Endometrial microvascular endothelial cells (primary cell): ENCODE data around the gene PPP1R15A. TPM values are rescaled to one million over a fixed set of nuclear protein-coding genes. Genes with fewer than 3 reads are reported as not detected.

Experiments used
- in situ Hi-C: cut with HindIII; loops from 2 replicates; pipeline ENCODE4 v1.10.0; 2017; ENCODE audit warnings: low sequenced_read_pairs, low pct_unique_long_range_greater_than_20kb; ENCODE audit errors: inconsistent ontology term
- total RNA-seq: library from RNA; depleted of rRNA; stranded (reverse); fragments of >200 nt; gene quantifications from one replicate; pipeline ENCODE4 v1.2.3, GENCODE V29; 2015; ENCODE audit errors: inconsistent ontology term

PPP1R15A gene
- total RNA-seq = 56.0 TPM

DNA sequence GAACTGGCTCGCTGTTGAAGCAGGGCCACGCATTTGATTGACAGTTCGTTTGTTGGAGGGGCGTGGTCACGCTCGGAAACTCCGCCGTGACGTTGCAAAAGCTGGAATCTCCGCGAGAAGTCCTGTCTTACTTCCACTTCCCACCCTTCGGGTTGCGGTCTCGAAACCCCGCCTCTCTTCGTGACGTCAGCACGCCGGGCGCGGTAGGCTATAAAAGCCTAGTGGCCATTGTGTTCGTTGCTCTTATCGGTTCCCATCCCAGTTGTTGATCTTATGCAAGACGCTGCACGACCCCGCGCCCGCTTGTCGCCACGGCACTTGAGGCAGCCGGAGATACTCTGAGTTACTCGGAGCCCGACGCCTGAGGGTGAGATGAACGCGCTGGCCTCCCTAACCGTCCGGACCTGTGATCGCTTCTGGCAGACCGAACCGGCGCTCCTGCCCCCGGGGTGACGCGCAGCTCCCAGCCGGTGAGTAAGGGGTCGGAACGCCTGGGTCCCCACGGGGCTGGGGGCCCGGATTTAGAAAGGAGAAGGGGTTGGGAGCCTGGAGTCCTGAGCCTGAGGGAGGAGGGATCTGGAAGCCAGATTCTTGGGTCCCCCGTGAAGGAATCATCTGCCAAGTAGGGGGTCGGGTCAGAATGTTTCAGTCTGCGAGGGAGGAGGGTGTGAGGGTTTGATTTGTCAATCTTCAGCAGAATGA is at the start of gene PPP1R15A:
PPP1R15A (plus strand) TSS at position 240 of the 702 bp plus-strand sequence. CDS start 813 bp downstream, outside the sequence.
- in situ Hi-C loops = no loop called here

DNA sequence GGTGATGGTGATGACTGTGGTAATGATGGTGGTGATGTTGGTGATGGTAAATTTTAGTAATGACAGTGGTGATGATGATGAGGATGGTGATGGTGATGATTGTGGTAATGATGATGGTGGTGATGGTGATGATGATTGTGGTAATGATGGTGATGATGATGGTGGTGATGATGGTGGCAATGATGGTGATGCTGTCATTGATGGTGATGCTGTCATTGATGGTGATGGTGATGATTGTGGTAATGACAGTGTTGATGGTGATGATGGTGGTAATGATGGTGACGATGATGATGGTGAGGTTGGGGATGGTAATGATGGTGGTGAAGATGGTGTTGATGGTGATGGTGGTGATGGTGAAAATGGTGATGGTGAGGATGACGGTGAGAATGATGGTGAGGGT is 49.7 kb upstream of the PPP1R15A start:
- in situ Hi-C loops = no loop called here

DNA sequence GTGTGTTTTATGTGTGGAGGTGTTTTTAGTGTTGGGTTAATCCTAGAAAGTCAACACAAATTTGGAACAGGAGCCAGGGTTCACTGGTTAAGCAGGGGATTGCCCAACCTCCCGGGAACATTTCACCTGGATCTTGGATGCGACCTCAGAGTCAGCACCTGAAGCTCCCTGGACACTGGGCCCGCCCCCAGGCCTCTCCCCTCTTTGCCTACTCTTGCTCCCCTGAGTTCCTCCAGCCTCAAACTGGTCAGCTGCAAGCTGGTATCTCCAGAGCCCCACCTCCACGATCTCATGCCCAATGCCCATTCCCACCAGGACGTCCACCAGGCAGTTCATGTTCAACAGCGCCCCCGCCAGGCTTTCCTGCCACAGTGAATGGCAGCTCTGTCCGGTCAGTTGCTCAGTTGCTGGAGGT is 45.6 kb upstream of the PPP1R15A start:
- in situ Hi-C loops = no loop called here

DNA sequence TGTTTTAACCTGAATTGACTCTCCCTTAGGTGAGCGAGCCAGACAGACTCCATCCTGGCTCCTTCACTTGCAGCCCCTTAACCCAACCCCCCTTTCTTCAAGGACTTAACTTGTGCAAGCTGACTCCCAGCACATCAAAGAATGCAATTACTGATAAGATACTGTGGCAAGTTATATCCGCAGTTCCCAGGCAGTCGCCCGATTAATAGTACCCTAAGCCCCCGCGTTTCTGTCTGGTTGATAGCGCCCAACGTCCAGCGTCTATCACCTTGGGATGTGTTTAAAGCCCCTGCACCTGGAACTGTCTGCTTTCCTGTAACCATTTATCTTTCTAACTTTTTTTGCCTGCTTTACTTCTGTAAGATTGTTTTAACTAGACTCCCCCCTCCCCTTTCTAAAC is 42.1 kb upstream of the PPP1R15A start:
- in situ Hi-C loops = no loop called here

DNA sequence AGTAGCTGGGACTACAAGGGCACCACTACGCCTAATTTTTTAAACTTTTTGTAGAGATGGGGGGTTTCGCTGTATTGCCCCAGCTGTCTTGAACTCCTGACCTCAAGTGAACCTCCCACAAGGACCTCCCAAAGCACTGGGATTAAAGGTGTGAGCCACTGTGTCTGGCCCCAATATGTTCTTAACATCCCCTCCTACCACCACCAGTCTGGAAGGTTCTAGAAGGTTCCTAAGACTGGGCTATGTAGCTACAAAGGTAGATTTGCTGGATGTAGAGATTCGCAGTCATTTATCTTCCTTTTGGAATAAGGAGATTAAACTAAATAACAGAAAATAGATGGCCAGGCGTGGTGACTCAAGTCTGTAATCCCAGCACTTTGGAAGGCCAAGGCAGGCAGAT is 41.3 kb upstream of the PPP1R15A start:
- in situ Hi-C loops = no loop called here

DNA sequence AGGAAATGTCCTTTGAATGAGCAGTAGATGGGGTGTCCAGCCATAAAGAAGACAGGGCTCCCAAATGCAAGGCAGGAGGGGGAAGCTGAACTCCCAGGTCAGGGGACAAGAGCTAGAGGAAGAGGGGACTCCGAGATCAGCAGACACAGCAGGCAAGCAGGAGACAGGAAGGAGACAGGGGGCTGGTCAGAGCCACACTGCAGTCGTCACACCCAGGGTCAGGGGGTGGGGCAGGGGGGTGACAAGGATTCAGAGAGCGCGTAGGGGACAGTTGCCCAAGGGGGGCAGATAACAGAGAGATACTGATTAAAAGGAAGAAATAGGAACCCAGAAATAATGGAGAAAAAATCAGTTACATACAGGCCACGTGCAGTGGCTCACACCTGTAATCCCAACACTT is 39.2 kb upstream of the PPP1R15A start:
- in situ Hi-C loops = no loop called here

DNA sequence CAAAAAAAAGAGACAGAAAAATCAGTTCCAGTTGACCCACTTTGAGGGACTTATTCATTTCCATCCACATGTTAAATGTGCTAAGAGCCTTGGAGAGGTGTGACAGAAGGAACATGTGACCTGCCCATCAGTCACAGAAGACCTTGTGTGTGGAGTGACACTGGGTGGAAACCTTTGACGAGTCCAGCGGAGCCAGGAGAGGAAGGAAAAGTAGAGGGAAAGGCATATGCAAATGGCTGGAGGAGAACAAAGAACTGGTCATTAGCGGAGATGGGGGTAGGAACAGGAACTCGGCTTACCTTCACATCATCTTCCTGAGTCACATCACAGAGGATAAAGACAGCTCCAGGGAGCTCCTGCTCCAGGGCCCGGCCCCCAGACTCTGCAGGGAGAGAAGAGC is 38.2 kb upstream of the PPP1R15A start:
- in situ Hi-C loops = no loop called here

DNA sequence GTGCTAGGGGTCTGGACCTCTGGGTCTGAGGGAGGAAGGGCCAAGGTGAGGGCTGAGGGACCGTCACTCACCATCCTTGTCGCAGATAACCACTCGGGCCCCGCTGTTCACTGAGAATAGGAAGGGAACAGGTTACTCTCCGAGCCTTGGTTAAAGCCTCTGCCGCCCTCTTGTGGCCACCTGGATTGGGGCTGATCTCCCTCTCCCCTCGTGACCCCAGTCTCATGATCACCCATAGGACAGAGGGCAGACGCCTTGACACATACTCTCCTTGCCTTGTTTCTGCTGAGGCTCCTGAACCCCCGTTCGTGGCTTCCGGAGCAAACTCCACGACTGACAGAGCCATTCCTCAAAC is 36.5 kb upstream of the PPP1R15A start:
- in situ Hi-C loops = no loop called here

DNA sequence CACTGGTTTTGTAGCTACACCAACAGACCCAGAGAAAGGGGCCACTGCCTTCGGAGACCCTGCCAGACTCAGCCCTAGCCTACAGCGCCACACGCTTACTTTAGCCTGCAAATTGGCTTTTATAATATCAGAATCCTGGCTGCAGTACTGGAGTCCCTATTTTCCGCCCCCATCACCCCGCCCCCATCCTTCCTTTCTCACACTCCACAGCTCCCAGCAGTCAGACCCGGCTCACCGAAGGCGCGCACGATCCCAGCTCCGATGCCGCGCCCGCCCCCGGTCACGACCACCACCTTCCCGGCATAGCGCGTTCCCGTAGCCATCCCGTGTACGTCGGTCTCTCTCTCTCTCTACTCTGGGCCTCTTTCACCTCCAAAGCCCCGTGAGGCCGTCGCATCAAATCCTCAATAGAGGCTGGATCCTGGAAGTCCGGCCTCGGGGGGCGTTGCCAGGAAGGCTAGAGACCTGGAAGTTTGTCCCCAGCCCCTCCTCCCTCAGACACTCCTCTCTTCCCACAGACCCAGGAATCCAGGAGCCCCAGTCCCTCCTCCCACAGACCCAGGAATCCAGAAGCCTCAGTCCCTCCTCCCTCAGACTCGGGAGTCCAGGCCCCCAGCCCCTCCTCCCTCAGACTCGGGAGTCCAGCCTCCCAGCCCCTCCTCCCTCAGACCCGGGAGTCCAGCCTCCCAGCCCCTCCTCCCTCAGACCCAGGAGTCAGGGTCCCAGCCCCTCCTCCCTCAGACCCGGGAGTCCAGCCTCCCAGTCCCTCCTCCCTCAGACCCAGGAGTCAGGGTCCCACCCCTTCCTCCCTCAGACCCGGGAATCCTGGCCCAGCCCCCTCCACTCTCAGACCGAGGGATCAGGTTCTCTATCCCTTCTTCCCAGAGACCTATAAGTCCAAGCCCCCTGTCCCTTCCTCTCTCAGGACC is 35.9 kb upstream of the PPP1R15A start, which contains the start of gene HSD17B14:
HSD17B14 (minus strand) TSS at position 403 of the 929 bp plus-strand sequence; CDS start at position 323, 80 bp downstream.
- in situ Hi-C loops = no loop called here

DNA sequence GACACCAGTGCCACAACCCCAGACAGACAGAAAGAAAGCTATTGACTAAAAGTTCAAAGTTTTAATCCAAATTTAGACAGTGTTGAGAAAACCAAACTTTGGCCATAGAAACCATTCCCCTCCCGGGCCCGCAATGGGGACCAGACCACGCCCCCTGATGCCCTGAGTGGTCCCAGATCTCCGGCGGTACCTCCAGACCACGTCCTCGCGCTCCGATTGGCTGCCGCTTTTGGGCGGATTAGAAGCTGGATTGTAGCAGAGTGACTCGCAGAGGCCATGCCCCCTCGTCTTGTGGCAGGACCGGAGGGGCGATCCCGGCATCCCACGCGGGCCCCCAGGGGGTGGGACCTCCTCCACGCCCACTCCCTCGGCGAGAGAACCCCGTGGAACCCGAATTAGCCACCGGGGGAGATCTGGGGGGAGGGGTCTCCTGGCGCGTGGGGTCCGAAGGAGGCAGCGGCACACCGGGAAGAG is 35.1 kb upstream of the PPP1R15A start:
- in situ Hi-C loops = no loop called here

DNA sequence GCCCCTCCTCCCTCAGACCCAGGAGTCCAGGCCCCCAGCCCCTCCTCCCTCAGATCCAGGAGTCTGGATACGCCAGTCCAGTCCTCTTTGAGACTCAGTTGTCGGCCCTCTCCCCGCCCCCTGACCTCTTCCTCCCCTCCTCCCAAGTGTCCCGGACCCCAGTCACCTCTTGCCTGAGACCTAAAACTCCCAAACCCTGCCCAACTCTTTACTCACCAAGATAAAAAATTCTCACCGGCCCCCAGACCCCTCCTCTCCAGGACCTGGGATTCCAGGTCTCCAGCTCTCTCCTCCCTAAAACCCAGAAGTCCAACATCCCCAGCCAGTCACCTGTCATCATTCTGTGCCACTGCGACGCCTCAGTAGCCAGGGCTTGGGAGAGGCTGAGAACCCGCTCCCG is 34.5 kb upstream of the PPP1R15A start:
- in situ Hi-C loops = no loop called here

DNA sequence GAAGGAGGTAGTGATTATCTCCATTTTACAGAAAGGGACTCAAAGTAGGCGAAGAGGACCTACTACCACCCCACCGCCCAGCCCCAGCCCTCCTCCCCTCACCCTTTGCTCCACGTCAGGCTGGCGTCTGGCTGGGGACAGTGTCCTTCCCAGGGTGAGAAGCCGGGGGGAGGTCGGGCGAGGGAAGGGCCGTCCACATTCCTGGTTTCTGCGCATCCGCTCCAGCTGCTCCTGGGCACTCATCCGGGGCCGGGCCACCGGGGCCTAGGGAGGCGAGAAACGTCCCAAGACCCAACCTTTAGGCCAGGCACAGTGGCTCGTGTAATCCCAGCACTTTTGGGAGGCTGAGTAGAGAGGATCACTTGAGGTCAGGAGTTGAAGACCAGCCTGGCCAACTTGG is 31.2 kb upstream of the PPP1R15A start:
- in situ Hi-C loops = loop anchor here (10.0 kb wide), 1 partner anchor 46 kb away; no protein-coding TSS in a partner anchor

DNA sequence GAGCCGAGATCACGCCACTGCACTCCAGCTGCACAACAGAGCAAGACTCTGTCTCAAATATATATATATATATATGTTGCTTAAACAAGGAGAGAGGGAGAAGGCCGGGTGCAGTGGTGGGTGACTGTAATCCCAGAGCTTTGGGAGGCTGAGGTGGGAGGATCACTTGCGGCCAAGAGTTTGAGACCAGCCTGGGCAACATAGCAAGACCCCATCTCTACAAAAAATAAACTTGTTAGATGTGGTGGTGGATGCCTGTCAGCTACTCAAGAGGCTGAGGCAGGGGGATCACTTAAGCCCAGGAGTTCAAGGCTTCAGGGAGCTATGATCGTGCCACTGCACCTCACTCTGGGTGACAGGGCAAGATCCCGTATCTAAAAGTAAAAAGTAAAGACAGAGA is 30.6 kb upstream of the PPP1R15A start:
- in situ Hi-C loops = loop anchor here (10.0 kb wide), 1 partner anchor 47 kb away; no protein-coding TSS in a partner anchor

DNA sequence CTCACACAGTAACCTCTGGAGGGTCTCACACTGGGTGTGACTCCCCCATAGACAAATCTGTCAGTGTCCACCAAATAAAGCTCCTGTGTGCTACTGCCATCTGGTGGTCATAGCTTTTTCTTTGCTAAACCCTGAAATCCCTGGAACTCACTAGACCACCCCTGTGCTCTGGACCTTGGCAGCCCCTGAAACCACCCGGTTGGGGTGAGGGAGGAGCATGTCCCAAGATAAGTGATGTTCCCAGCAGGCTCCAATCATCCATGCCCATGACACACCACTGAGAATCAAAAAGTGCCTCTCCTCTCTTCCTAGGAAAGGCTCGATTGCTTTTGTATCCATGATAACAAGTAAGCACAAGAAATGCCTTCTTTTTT is 29.4 kb upstream of the PPP1R15A start:
- in situ Hi-C loops = loop anchor here (10.0 kb wide), 1 partner anchor 48 kb away; no protein-coding TSS in a partner anchor

DNA sequence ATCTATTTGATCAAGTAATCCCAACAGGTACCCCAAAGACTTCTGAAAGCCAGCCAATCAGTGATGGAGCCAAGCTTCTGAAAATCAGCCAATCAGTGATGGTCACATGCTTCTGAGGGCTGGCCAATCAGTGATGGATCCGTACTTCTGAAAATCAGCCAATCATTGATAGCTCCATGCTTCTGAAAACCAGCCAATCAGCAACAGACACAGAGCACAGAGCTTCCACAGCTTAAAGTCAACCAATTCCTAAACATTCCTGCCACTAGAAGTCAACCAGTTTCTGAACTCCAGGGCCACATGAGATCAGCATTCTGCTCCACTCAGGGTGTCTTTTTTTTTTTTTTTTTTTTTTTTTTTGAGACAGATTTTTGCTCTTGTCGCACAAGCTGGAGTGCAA is 27.7 kb upstream of the PPP1R15A start:
- in situ Hi-C loops = loop anchor here (10.0 kb wide), 1 partner anchor 50 kb away; no protein-coding TSS in a partner anchor

DNA sequence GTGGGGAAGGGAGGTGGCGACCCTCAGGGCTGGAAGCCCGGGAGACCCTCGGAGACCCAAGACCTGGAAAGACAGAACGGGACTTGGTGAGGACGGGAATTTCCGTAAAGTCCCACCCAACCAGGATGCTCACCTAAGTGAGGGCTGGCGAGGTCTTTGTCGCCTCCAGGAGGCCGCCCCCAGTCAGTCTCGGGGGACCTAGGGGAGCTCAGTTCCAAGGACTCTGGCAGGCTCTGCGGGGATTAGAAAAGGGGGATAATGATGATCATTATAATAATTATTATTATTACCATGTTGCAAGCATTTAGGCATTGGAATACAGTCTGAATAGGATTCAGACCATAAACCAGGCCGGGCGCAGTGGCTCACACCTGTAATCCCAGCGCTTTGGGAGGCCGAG is 26.8 kb upstream of the PPP1R15A start:
- in situ Hi-C loops = loop anchor here (10.0 kb wide), 1 partner anchor 51 kb away; no protein-coding TSS in a partner anchor

DNA sequence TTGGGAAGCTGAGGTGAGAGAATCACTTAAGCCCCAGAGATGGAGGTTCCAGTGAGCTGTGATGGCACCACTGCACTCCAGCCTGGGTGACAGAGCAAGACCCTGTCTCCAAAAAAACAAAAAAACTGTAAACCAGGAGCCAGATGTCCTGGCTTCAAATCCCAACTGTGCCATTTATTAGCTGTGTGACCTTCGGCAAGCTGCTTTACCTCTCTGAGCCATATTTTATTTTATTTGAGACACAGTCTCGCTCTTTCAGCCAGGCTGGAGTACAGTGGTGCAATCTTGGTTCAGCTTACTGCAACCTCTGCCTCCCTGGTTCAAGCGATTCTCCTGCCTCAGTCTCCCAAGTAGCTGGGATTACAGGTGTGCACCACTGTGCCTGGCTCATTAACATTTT is 25.6 kb upstream of the PPP1R15A start:
- in situ Hi-C loops = loop anchor here (10.0 kb wide), 1 partner anchor 52 kb away; no protein-coding TSS in a partner anchor

DNA sequence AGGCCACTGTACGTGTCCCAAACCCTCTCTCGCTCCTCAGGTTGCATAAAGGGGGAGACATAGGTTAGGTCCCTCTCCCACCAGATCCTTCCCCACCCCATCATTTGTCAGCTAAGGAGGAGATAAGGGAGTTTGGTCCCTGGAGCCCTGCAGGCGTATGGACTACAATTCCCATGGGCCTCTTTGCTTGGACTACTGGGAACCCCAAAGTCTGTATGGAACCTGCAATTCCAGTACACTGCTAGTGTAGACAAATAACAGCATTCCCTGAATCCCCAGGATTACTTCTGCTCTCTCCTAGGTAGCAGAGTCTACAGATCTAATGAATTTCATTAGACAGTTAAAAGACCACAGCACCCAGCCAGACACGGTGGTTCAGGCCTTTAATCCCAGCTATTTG is 19.9 kb upstream of the PPP1R15A start:
- in situ Hi-C loops = no loop called here

DNA sequence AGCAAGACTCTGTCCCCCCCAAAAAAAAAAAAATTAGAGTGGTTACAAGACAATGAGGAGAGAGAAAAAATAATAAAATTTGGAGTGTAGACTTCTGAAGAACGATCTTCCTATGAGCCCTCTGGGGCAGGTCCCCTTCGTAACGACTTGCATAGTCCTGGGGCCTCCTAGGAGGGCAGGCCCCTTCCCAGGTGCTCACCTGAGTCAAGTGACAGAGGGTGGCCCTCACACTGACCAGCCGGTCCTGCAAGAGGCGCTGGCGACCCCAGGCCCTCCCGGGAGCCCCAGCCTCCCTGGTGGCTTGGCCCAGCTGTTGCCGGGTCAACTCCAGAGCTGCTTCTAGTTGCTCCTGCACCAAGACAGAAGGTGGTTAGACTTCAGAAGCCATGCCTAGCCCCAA is 18.7 kb upstream of the PPP1R15A start:
- in situ Hi-C loops = no loop called here

DNA sequence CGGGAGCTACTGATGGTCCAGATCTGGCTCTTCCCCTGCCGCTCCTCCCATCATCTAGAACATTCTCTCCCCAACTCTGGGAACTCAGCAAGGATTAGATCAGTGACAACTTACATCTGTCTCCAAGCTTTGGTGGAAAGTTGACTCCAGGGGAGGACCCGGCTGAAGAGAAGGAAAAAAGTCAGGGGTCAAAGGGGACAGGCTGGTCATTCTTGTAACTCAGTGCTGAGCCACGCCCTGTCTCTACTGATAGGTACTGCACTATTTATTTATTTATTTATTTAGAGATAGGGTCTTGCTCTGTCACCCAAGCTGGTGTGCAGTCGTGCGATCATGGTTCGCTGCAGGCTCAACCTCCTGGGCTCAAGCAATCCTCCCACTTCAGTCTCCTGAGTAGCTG is 18.1 kb upstream of the PPP1R15A start:
- in situ Hi-C loops = no loop called here
